HepG2 (cell line): ENCODE results near the gene GFRA3. TPM values are rescaled to one million over a fixed set of nuclear protein-coding genes. Genes with fewer than 3 reads are reported as not detected.
A peak's percentile ranks its signal among the peaks of the same experiment; 100 is the strongest.

ENCODE experiments used
- ATAC-seq: fragments of 200-7000 bp; cut with Tn5 transposase; 3 replicates; pipeline ENCODE4 v1.9.1; 2020; ENCODE audit warnings: mild to moderate bottlenecking, moderate library complexity
- BruUV-seq: library from RNA; stranded (reverse); fragments of 400-500 nt; replicated peaks from 2 replicates; lab custom pipeline; 2021; lab: Mats Ljungman, UMichigan
- CTCF ChIA-PET: fragments of 300-600 bp; formaldehyde crosslinking; extraction: SDS; loops from one replicate; lab custom pipeline; 2021; ENCODE audit warnings: low total read pairs, inconsistent platforms, low intra/inter-chr PET ratio; lab: Yijun Ruan, JAX
- POLR2A ChIA-PET: fragments of 350-600 bp; sonication (Branson Sonifier 250); formaldehyde crosslinking; loops from one replicate; lab custom pipeline; 2020; ENCODE audit warnings: antibody characterized with exemption, inconsistent platforms; lab: Yijun Ruan, JAX
- DNase-seq: peaks from one replicate; pipeline ENCODE4 v3.0.0-alpha.2; 2015; ENCODE audit warnings: low spot score
- FAIRE-seq: peaks from 3 replicates; lab custom pipeline; 2011; peaks lifted over from hg19 to GRCh38; lab: Jason Lieb, UNC
- H2AFZ ChIP-seq: one replicate; pipeline ENCODE4 v1.6.1; 2011; ENCODE audit warnings: low read length, inconsistent platforms
- H3K27ac ChIP-seq: fragments of 300-600 bp; 3 replicates; pipeline ENCODE4 v1.8.0; 2011; ENCODE audit warnings: mixed run types, mild to moderate bottlenecking, mixed read lengths, low read length, inconsistent platforms; ENCODE audit not compliant: insufficient read depth; ENCODE audit errors: extremely low read length
- H3K27me3 ChIP-seq, 2 experiments: fragments of 200-600 bp in 1 of 2; 2 replicates in 1 of 2; 3 replicates in 1 of 2; pipeline versions ENCODE4 v1.6.0 to v1.8.0; 2011; ENCODE audit warnings: low read length in 2 of 2, mild to moderate bottlenecking in 2 of 2, moderate library complexity in 2 of 2, inconsistent platforms in 1 of 2; ENCODE audit not compliant: insufficient read depth in 2 of 2, control insufficient read depth in 1 of 2
- H3K36me3 ChIP-seq, 2 experiments: fragments of 200-600 bp in 1 of 2; replicated peaks in 1 of 2; 2 replicates in 1 of 2; 3 replicates in 1 of 2; pipeline versions ENCODE4 v1.5.1 to v1.8.0; 2011; ENCODE audit warnings: low read length in 2 of 2, inconsistent platforms in 1 of 2; ENCODE audit not compliant: insufficient read depth in 2 of 2, control insufficient read depth in 1 of 2
- H3K4me1 ChIP-seq: 2 replicates; pipeline ENCODE4 v1.5.1; 2012; ENCODE audit warnings: low read length, inconsistent platforms; ENCODE audit not compliant: insufficient read depth
- H3K4me2 ChIP-seq: 2 replicates; pipeline ENCODE4 v1.6.0; 2011; ENCODE audit warnings: low read depth, low read length, inconsistent platforms
- H3K4me3 ChIP-seq, 3 experiments: fragments of 200-600 bp in 1 of 3; sonication (generic), shearing (Covaris generic) in 1 of 3; replicated peaks in 1 of 3; 2 replicates each; pipeline ENCODE4 v1.5.1; 2011 to 2016; ENCODE audit warnings: low read length in 3 of 3, inconsistent platforms in 2 of 3, low read depth in 2 of 3, mild to moderate bottlenecking in 2 of 3, control low read depth in 1 of 3, mixed read lengths in 1 of 3; ENCODE audit not compliant: insufficient read depth in 1 of 3
- H3K79me2 ChIP-seq: one replicate; pipeline ENCODE4 v1.6.1; 2011; ENCODE audit warnings: low read length, inconsistent platforms; ENCODE audit not compliant: insufficient read depth
- H3K9ac ChIP-seq: 2 replicates; pipeline ENCODE4 v1.6.0; 2011; ENCODE audit warnings: mild to moderate bottlenecking, low read depth, low read length, inconsistent platforms; ENCODE audit not compliant: insufficient read depth
- H3K9me3 ChIP-seq: 2 replicates; pipeline ENCODE4 v1.5.1; 2012; ENCODE audit warnings: mild to moderate bottlenecking, low read length
- H4K20me1 ChIP-seq: 2 replicates; pipeline ENCODE4 v1.6.0; 2011; ENCODE audit warnings: inconsistent platforms, mild to moderate bottlenecking, low read length, moderate library complexity; ENCODE audit not compliant: insufficient read depth
- ARNT ChIP-seq: fragments of 450-650 bp; IDR thresholded peaks from 2 replicates; pipeline ENCODE4 v1.6.1; 2017
- E2F2 ChIP-seq: sonication (generic); formaldehyde crosslinking; IDR thresholded peaks from 2 replicates; pipeline ENCODE4 v1.4.0; 2020; ENCODE audit warnings: missing genetic modification reagents, borderline replicate concordance
- FOSL1 ChIP-seq: sonication (generic); formaldehyde crosslinking; IDR thresholded peaks from 2 replicates; pipeline ENCODE4 v1.9.0; 2021; ENCODE audit warnings: missing genetic modification reagents, borderline replicate concordance
- KDM6A ChIP-seq: IDR thresholded peaks from 2 replicates; pipeline ENCODE4 v1.6.1; 2016; ENCODE audit warnings: low read depth
- MEIS1 ChIP-seq: sonication (generic); formaldehyde crosslinking; IDR thresholded peaks from 2 replicates; pipeline ENCODE4 v1.9.0; 2021; ENCODE audit warnings: mild to moderate bottlenecking, missing genetic modification reagents, moderate library complexity, borderline replicate concordance
- NR3C1 ChIP-seq: sonication (generic); formaldehyde crosslinking; IDR thresholded peaks from 2 replicates; pipeline ENCODE4 v1.4.0; 2020; ENCODE audit warnings: missing genetic modification reagents
- RCOR2 ChIP-seq: IDR thresholded peaks from 2 replicates; pipeline ENCODE4 v1.6.1; 2016; ENCODE audit warnings: missing biosample characterization, missing genetic modification reagents
- SMC3 ChIP-seq: IDR thresholded peaks from 2 replicates; pipeline ENCODE4 v1.6.1; 2011; ENCODE audit warnings: low read length, improper control_type of control experiment
- TBL1XR1 ChIP-seq: fragments of 150-350 bp; IDR thresholded peaks from 2 replicates; pipeline ENCODE4 v1.6.1; 2014; ENCODE audit warnings: borderline replicate concordance, low read length; ENCODE audit not compliant: partially characterized antibody
- THAP9 ChIP-seq: sonication (generic); formaldehyde crosslinking; IDR thresholded peaks from 2 replicates; pipeline ENCODE4; 2020; ENCODE audit warnings: missing genetic modification reagents, mild to moderate bottlenecking, borderline replicate concordance
- TOE1 ChIP-seq: sonication (generic); formaldehyde crosslinking; IDR thresholded peaks from 2 replicates; pipeline ENCODE4 v1.4.0; 2020; ENCODE audit warnings: mild to moderate bottlenecking, missing genetic modification reagents
- ZFP37 ChIP-seq: sonication (generic); formaldehyde crosslinking; IDR thresholded peaks from 2 replicates; pipeline ENCODE4 v1.4.0; 2020; ENCODE audit warnings: missing genetic modification reagents, borderline replicate concordance
- ZFX ChIP-seq: sonication (generic); formaldehyde crosslinking; IDR thresholded peaks from 2 replicates; pipeline ENCODE4 v1.4.0; 2020; ENCODE audit warnings: mild to moderate bottlenecking, low read depth, missing genetic modification reagents, moderate library complexity
- ZNF12 ChIP-seq: sonication (generic); formaldehyde crosslinking; IDR thresholded peaks from 2 replicates; pipeline ENCODE4 v1.5.0; 2020; ENCODE audit warnings: missing genetic modification reagents
- ZNF17 ChIP-seq: sonication (generic); formaldehyde crosslinking; IDR thresholded peaks from 2 replicates; pipeline ENCODE4 v1.5.0; 2020; ENCODE audit warnings: mild to moderate bottlenecking, missing genetic modification reagents
- ZNF577 ChIP-seq: sonication (generic); formaldehyde crosslinking; IDR thresholded peaks from 2 replicates; pipeline ENCODE4 v1.4.0; 2020; ENCODE audit warnings: mild to moderate bottlenecking, low read depth, missing genetic modification reagents, borderline replicate concordance
- ZNF652 ChIP-seq: IDR thresholded peaks from 2 replicates; pipeline ENCODE4 v1.6.1; 2016; ENCODE audit warnings: low read depth, borderline replicate concordance
- WGBS: methylation state at CpG from one replicate; pipeline ENCODE4 v1.1.6; 2017; ENCODE audit warnings: low lambda C conversion rate; 5-methylcytosine and 5-hydroxymethylcytosine counted together
- in situ Hi-C: cut with HindIII; loops from 2 replicates; pipeline ENCODE4 v1.10.0; 2017; ENCODE audit warnings: low pct_unique_long_range_greater_than_20kb; ENCODE audit not compliant: extremely low pct_ligation_motif_present
- intact Hi-C: fragments of 100-400 bp; cut with micrococcal nuclease; formaldehyde crosslinking; loops from one replicate; pipeline ENCODE4 v1.10.0; 2022; ENCODE audit not compliant: unreplicated experiment
- polyA plus RNA-seq, 8 experiments: library from polyadenylated mRNA; depleted of rRNA in 3 of 8; stranded (reverse) in 7 of 8; unstranded in 1 of 8; fragments of >200 nt; fragmentation: Illumina TruSeq in 4 of 8; extraction: Trizol in 4 of 8; gene quantifications; 2 replicates each; pipeline versions ENCODE4 v1.2.1 to v1.2.3, GENCODE V29; 2011 to 2016; ENCODE audit warnings: low read depth in 4 of 8, missing spikeins in 1 of 8, mixed read lengths in 1 of 8; ENCODE audit not compliant: insufficient read depth in 1 of 8
- total RNA-seq, 5 experiments: library from RNA; depleted of rRNA; stranded (reverse); fragments of >200 nt; fragmentation: Illumina TruSeq; extraction: Trizol; gene quantifications; 2 replicates each; pipeline ENCODE4 v1.2.3, GENCODE V29; 2016; ENCODE audit warnings: low read depth in 1 of 5

The GFRA3 gene
- total and polyA plus RNA-seq, 2 of the 13 experiments (the other 11 are each of a cell fraction or from before 2014, with no cell fraction given): 0.27 to 0.30 TPM

GRCh38 chr5:138263581-138263980 lies 10.8 kb downstream of the GFRA3 start:
- Histone ChIP-seq H3K9me3 (no peaks in the 10 kb centered on the region), H3K36me3 (no peaks in the 10 kb centered on the region), H3K27ac (no peak overlapping the region), H4K20me1 (no peaks in the 10 kb centered on the region), H3K27me3 (peaks cover 0 to 8% of the 10 kb centered on the region in 2 experiments; a peak in 2 of 5 replicates), H3K4me3 (no peak overlapping the region), H2AFZ (no peak overlapping the region), H3K9ac (no peak overlapping the region), H3K4me1 (no peaks in the 10 kb centered on the region), H3K4me2 (no peak overlapping the region), H3K79me2 (no peaks in the 10 kb centered on the region)
- no TSS peak for BruUV-seq
- CTCF ChIA-PET: no interaction called here
- POLR2A ChIA-PET: no interaction called here
- no peak for DNase-seq
- TF ChIP-seq ZNF17 (CRISPR knock-in tag) (no peak), KDM6A (CRISPR knock-in tag) (no peak), SMC3 (no peak), ZNF12 (peak; percentile 93), E2F2 (no peak)
- no peak for FAIRE-seq
- in situ Hi-C loops (no loop called here), intact Hi-C loops (no loop called here)
- WGBS: 6% methylated on average over 3 of the region's 3 CpGs
- no peak for ATAC-seq

DNA sequence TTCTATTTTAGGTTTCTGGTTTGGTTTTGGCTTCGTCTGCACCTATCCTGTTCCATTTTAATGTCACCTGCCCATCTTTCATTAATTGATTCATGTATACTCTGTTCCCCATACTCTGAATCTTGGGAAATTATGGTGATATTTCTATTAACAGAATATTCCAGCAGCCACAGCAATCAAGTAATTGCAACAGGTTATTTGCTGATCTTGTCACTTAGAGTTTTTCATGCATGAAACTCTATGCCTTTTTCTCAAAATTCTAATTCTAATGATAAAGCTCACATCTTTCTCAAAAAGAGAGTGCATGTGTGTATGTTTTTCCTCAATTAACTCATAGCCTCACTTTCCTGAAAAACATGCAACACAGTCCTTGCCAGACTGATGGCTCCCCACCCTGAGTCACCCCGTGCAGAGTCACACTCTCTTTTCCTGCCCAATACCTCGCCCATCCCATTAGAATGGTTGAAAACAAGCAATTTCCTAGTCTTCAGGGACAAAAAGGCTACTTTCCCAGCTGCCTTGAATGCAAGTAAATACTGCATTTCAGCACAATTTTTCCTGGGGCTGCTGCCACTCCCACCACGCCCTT lies 15.6 kb downstream of the GFRA3 start:
- peaks cover under 1 to 3% of the 10 kb centered on the region in 2 experiments; a peak in 3 of 5 replicates for H3K27me3 ChIP-seq
- DNase-seq (no peak), FAIRE-seq (no peak), ATAC-seq (no peak)
- H3K4me2 ChIP-seq: no peak overlapping the region
- intact Hi-C loops (no loop called here), in situ Hi-C loops (no loop called here)
- POLR2A ChIA-PET: no interaction called here
- CTCF ChIA-PET: no interaction called here
- no peak overlapping the region for H3K9ac ChIP-seq
- no peak overlapping the region for H3K4me3 ChIP-seq
- H3K79me2 ChIP-seq: no peaks in the 10 kb centered on the region
- H3K27ac ChIP-seq: no peak overlapping the region
- no TSS peak for BruUV-seq
- WGBS: 32% methylated on average over 4 of the region's 4 CpGs
- H3K36me3 ChIP-seq: no peaks in the 10 kb centered on the region
- H3K4me1 ChIP-seq: no peaks in the 10 kb centered on the region
- no peaks in the 10 kb centered on the region for H3K9me3 ChIP-seq
- no peak overlapping the region for H2AFZ ChIP-seq
- no peaks in the 10 kb centered on the region for H4K20me1 ChIP-seq
- TF ChIP-seq RCOR2 (CRISPR knock-in tag): no peak
- no peak for TF ChIP-seq KDM6A (CRISPR knock-in tag)
- no peak for TF ChIP-seq ARNT
- no peak for TF ChIP-seq ZFP37
- TF ChIP-seq ZFX (CRISPR knock-in tag): no peak
- no peak for TF ChIP-seq MEIS1 (CRISPR knock-in tag)
- TF ChIP-seq NR3C1: no peak
- TF ChIP-seq FOSL1 (CRISPR knock-in tag): no peak
- TF ChIP-seq ZNF577 (CRISPR knock-in tag): no peak
- no peak for TF ChIP-seq THAP9 (CRISPR knock-in tag)
- no peak for TF ChIP-seq TBL1XR1
- TF ChIP-seq TOE1 (CRISPR knock-in tag): no peak
- TF ChIP-seq ZNF652 (CRISPR knock-in tag): no peak
